Adipose tissue (tissue), 3 donors: ENCODE results near the gene INO80. TPM values are rescaled to one million over a fixed set of nuclear protein-coding genes. Genes with fewer than 3 reads are reported as not detected.
"Not testable (repeated sequence)": the region's sequence is repeated elsewhere in the genome, so short reads cannot be mapped to it uniquely, and the experiment has no call there.

ENCODE experiments used
- H3K27ac ChIP-seq: one replicate; pipeline ENCODE4 v1.5.1; 2013; ENCODE audit warnings: low read depth, low read length
- WGBS, 3 donors: extraction: QIAGEN DNeasy Blood & Tissue Kit; methylation state at CpG; one replicate each; pipeline ENCODE4 v1.1.7; 2013; 5-methylcytosine and 5-hydroxymethylcytosine counted together
- polyA plus RNA-seq, 3 donors: library from polyadenylated mRNA; stranded (reverse); fragments of 200-250 nt; gene quantifications; one replicate each; pipeline ENCODE4 v1.2.3, GENCODE V29; 2013
- donor health status: healthy with polysubstance abuse.
- donor health status: Bipolar disorder and iron deficiency.
- donor health status: healthy.

Gene INO80
- polyA plus RNA-seq, 3 donors, result 7.5 to 17.5 (median 13.4) TPM

GRCh38 chr15:41122849-41123248 lies 6.8 kb upstream of the INO80 start:
- 77 to 88% (median 84%) methylated on average over 2 of the region's 2 CpGs for WGBS, 3 donors
- H3K27ac ChIP-seq, result no peak overlapping the region

- WGBS, 3 donors, result 92 to 94% (median 93%) methylated on average over 5 of the region's 5 CpGs
- H3K27ac ChIP-seq, result no peak overlapping the region
These were observed 5.9 kb upstream of the INO80 start for GRCh38 chr15:41121951-41122350.

GRCh38 chr15:41116962-41117252 lies 827 bp upstream of the INO80 start:
- 73 to 82% (median 78%) methylated on average over 6 of the region's 6 CpGs for WGBS, 3 donors
- H3K27ac ChIP-seq, result no peak overlapping the region

GRCh38 chr15:41115652-41116115 lies 396 bp downstream of the INO80 start:
- H3K27ac ChIP-seq, result peak overlapping the region; percentile 97
- 0% methylated on average over 31 to 46 of the region's 46 CpGs for WGBS, 3 donors

- no peak overlapping the region for H3K27ac ChIP-seq
- WGBS, 3 donors, result 1% methylated on average over 10 of the region's 10 CpGs
These were observed 874 bp downstream of the INO80 start for GRCh38 chr15:41115161-41115651.

- 67 to 93% (median 87%) methylated on average over 5 of the region's 5 CpGs for WGBS, 3 donors
- no peak overlapping the region for H3K27ac ChIP-seq
These were observed 9.1 kb downstream of the INO80 start for GRCh38 chr15:41106947-41107346.

- H3K27ac ChIP-seq, result no peak overlapping the region
These were observed 10.4 kb downstream of the INO80 start for GRCh38 chr15:41105348-41106334.

GRCh38 chr15:41104234-41104633 lies 11.8 kb downstream of the INO80 start:
- WGBS, 3 donors, result 81 to 94% (median 87%) methylated on average over 2 of the region's 2 CpGs
- no peak overlapping the region for H3K27ac ChIP-seq

More at GRCh38 chr15:41105348-41106334, 10.4 kb downstream of the INO80 start:
- WGBS, 3 donors, result 87 to 92% (median 88%) methylated on average over 11 of the region's 11 CpGs

- 97 to 100% (median 98%) methylated on average over 2 of the region's 2 CpGs for WGBS, 3 donors
- no peak overlapping the region for H3K27ac ChIP-seq
These were observed 13.2 kb downstream of the INO80 start for GRCh38 chr15:41102854-41103253.

- no peak overlapping the region for H3K27ac ChIP-seq
- WGBS, 3 donors, result 86 to 90% (median 87%) methylated on average over 6 of the region's 6 CpGs
These were observed 19.9 kb downstream of the INO80 start for GRCh38 chr15:41096178-41096577.

- 78 to 90% (median 84%) methylated on average over 3 of the region's 3 CpGs for WGBS, 3 donors
- no peak overlapping the region for H3K27ac ChIP-seq
These were observed 31.1 kb downstream of the INO80 start for GRCh38 chr15:41085029-41085428.

- 84 to 95% (median 93%) methylated on average over 1 of the region's 1 CpG for WGBS, 3 donors
- H3K27ac ChIP-seq, result no peak overlapping the region
These were observed 35.9 kb downstream of the INO80 start for GRCh38 chr15:41080144-41080543.

GRCh38 chr15:41079717-41080116 lies 36.4 kb downstream of the INO80 start:
- H3K27ac ChIP-seq, result no peak overlapping the region
- WGBS, 3 donors, result 70 to 96% (median 78%) methylated on average over 8 of the region's 8 CpGs

- WGBS, 3 donors, result 78 to 96% (median 78%) methylated on average over 5 of the region's 5 CpGs
- H3K27ac ChIP-seq, result not testable (repeated sequence)
These were observed 37.2 kb downstream of the INO80 start for GRCh38 chr15:41078879-41079278.

- H3K27ac ChIP-seq, result no peak overlapping the region
- 92 to 95% (median 94%) methylated on average over 7 of the region's 7 CpGs for WGBS, 3 donors
These were observed 38.0 kb downstream of the INO80 start for GRCh38 chr15:41078125-41078524.

- WGBS, 3 donors, result 95 to 98% (median 98%) methylated on average over 3 of the region's 3 CpGs
- no peak overlapping the region for H3K27ac ChIP-seq
These were observed 43.1 kb downstream of the INO80 start for GRCh38 chr15:41073028-41073427.

- 87 to 98% (median 97%) methylated on average over 3 of the region's 3 CpGs for WGBS, 3 donors
- no peak overlapping the region for H3K27ac ChIP-seq
These were observed 44.1 kb downstream of the INO80 start for GRCh38 chr15:41072013-41072412.

- 95 to 96% (median 96%) methylated on average over 7 of the region's 7 CpGs for WGBS, 3 donors
- H3K27ac ChIP-seq, result no peak overlapping the region
These were observed 49.6 kb downstream of the INO80 start for GRCh38 chr15:41066516-41066915.

- 98 to 100% (median 99%) methylated on average over 2 of the region's 2 CpGs for WGBS, 3 donors
- H3K27ac ChIP-seq, result no peak overlapping the region
These were observed 54.4 kb downstream of the INO80 start for GRCh38 chr15:41061667-41062066.

GRCh38 chr15:41060505-41060904 lies 55.6 kb downstream of the INO80 start:
- H3K27ac ChIP-seq, result no peak overlapping the region
- WGBS, 3 donors, result 98 to 99% (median 98%) methylated on average over 3 of the region's 3 CpGs
